ENCODE results near the gene ANKRD28. TPM values are rescaled to one million over a fixed set of nuclear protein-coding genes. Genes with fewer than 3 reads are reported as not detected.
"Not testable (repeated sequence)": the region's sequence is repeated elsewhere in the genome, so short reads cannot be mapped to it uniquely, and the experiment has no call there.

ANKRD28 gene
- total RNA-seq, 1 experiment from 2014 or later = 273 TPM

DNA sequence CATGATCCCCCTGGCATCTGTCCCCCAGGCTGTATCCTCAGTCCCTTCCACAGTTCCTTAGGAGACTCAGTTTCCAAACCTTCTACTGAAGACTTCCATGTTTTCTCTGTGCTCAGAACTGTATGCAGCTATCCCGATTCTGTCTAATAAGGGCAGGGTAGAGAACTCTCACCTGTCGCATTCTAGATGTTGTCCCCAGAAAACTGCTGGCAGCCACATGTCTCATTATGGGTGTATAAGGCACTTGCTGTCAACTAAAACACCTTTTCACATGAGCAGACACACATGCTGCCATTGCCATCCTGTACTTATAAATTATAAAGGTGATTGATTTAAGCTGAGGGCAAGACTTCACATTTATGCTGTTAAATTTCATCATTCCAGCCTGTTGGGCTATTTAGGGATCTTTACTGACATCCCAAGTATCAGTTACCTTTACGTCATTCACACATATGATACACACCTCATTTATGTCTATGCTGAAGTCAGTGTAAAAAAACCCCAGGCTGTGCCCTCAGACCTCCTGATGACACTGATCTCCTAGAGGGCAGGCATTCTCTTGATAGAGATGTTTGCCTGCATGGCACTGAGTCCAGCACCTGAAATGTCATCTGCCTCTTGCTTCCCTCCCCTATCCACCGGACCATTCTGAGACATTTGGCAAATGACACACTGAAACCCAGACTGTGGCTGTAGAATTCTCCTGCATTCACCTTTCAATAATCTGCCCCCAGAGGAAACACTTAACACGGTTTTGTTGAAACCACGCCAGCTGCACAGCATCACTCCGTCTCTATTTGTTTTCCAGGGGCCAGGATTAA is 160.4 kb downstream of the ANKRD28 start:
- in situ Hi-C loops (cut with HindIII; ENCODE audit: low pct_unique_long_range_greater_than_20kb, low sequenced_read_pairs) = no loop called here
- DNase-seq (ENCODE audit: low read depth, low spot score) = no peak

DNA sequence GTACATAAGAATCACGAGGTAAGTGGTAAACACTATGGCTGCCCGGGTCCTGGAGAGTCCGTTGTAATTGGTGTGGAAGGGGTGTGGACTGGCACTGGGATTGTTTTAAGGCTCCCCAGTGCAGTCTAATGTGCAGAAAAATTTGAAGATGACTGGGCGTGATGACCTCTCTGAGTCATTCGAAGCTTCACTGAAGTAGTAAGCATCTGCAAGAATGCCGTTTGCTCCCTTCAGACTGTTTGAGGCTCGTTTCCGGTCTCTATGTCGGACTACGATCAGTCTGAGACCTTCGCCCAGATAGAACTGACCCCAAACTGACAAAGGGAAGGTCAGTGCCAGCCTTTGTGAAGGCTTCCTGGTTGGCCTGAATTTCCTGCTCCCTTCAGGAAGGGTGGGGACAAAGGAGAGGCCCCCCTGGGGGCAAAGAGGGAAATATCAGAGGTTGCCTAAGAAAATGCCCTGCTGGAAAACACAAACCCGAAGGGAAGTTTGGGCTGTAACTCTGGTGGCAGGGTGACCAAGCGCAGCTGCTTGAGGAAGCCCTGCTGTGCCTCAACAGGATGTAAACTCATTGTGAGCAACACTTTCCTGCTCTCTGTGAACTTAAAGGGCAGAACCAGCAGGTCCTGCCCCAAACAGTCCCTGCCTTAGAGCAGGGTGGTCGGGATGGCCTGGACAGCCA is 161.6 kb downstream of the ANKRD28 start:
- in situ Hi-C loops (cut with HindIII; ENCODE audit: low pct_unique_long_range_greater_than_20kb, low sequenced_read_pairs) = no loop called here
- no peak for DNase-seq (ENCODE audit: low read depth, low spot score)

DNA sequence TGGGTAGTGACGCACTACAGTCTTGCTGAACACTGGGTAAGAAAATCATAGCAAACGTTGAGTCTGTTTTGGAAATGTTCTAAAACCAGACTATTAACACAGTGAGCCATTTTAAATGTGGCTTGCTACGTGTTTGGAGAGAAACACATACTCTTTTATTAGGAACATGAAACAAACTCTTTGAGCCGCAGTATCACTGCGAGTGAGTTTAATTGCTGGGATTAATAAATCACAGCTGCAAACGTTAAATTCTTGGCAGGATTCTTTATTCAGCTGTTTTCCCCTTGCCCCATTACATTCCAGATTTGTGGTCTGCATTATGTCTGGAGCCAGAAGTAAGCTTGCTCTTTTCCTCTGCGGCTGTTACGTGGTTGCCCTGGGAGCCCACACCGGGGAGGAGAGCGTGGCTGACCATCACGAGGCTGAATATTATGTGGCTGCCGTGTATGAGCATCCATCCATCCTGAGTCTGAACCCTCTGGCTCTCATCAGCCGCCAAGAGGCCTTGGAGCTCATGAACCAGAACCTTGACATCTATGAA is 162.6 kb downstream of the ANKRD28 start:
- in situ Hi-C loops (cut with HindIII; ENCODE audit: low pct_unique_long_range_greater_than_20kb, low sequenced_read_pairs) = no loop called here
- DNase-seq (ENCODE audit: low read depth, low spot score) = no peak

DNA sequence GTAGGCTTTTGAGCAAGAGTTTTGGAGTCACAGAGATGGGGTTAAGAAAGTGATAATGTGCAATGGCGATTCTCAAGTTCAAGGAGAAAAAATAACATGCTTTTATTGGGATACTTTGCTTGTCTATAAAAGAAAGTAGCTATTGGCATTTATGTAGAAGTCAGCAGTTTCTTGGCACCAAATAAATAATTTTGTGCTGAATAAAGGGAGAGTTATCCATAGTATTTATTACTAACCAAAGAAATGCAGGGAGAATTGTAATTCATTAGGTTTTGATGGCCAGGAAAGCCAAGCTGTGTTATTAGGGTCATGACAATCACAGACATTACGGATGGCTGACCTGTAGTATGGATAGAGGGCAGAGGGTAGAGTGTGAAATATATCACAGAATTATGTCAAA is 163.1 kb downstream of the ANKRD28 start:
- no peak for DNase-seq (ENCODE audit: low read depth, low spot score)
- in situ Hi-C loops (cut with HindIII; ENCODE audit: low pct_unique_long_range_greater_than_20kb, low sequenced_read_pairs) = no loop called here

DNA sequence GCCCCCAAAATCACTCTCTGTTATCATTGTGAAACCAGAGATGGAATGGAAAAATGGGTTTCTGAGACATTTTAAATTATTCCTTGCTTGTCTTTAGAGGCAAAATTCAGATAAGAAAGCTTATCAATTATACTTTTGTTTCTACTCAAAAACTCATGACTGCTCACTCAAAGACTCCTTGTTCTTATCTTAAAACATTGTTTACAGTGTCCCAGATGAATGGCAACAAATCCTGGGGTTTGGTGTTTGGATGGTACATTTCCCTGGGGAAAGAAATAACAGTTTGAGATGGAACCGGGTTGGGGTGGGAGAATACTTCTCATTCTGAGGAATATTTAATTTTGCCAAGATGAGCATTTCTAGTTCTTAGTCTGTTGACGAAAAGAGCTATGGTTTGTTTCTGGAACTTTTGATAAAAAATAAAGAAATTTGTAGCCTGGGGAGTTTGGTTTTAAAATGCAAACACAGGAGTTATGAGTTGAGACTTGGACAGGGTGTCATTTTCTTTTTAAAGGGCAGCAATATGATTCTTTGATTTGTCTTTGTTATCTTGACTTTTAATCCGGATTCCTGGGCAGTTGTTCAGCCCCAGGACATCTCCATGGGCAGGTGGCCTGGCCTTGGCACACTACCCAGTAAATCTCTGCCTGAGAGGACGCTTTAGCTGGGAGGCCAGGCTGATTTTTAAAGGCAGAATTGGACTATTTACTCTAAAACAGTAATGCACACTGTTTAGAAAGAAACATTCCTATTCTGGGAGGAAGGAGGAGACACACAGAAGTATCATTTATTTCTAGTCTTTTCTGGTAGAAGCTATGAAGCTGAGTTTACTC is 163.8 kb downstream of the ANKRD28 start:
- in situ Hi-C loops (cut with HindIII; ENCODE audit: low pct_unique_long_range_greater_than_20kb, low sequenced_read_pairs) = no loop called here

DNA sequence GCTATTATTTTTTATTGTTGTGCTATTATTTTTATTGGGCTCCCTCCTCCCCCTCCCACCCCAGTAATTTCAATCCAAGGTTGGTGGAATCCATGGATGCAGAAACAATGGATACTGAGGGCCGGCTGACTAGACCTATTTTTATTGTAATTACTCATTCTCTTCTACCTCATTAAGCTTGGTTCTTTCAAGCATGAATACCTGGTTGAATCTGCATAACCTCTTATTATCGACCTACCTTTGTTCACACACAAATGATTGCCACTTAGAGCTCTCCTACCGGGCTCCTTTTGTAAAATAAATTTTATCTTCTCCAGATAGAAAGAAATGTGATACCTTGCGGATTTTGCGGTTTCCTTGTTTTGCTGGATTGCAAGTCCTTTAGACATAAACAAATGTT is 164.6 kb downstream of the ANKRD28 start:
- in situ Hi-C loops (cut with HindIII; ENCODE audit: low pct_unique_long_range_greater_than_20kb, low sequenced_read_pairs) = no loop called here
- no peak for DNase-seq (ENCODE audit: low read depth, low spot score)

More for the DNA sequence above, 163.8 kb downstream of the ANKRD28 start:
- DNase-seq (ENCODE audit: low read depth, low spot score) = peak; percentile 91

DNA sequence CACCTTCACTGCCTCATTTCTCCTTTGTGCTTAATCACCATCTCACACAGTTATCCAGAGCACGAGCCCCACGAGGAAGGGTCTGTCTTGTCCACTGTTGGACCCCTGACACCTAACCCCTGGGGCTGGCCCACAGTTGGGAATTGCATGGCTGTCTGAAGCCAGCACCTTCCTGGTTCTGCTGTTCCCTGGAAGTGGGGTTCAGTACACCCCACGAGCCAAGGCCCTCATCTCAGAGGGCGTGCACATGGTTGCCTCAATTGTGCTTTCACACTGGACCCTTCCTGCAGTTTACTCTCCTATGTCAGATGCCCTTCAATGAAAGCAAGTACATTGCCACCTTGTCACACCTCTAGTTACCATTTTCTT is 165.6 kb downstream of the ANKRD28 start:
- in situ Hi-C loops (cut with HindIII; ENCODE audit: low pct_unique_long_range_greater_than_20kb, low sequenced_read_pairs) = no loop called here
- DNase-seq (ENCODE audit: low read depth, low spot score) = no peak

DNA sequence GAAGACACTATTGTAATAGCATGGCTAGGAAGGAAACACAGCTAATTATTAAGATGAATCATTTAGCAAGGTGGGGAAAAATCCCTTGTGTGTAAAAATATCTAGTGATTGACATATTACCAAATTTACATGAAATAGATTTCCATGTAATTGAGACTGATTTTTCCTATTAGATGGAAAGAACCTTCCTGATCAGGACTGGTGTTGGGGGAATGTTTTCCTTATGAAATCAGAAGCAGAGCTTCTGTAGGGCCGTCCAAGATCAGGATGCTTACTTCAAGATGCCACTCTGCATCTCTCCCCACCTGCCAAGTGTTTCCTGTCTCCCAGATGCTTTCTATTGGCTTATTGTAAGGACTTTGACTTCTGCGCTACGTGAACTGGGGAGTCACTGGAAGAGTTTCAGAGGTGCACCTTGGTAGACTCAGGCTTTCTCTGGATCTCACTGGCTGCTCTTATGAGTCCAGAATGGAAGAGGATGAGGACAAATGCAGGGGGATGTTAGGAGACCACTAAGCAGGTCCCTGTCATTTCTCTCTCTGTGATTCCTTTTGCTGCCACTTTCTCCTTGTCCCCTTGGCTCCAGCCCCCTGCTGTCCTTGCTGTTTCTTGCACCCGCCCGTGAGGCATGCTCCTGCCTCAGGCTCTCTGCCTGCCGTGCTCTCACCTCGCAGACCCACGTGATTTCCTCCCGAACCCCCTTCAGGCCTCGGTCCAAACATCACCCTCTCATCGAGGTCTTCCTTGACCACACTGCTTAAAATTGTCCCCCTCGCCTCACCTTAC is 166.2 kb downstream of the ANKRD28 start:
- in situ Hi-C loops (cut with HindIII; ENCODE audit: low pct_unique_long_range_greater_than_20kb, low sequenced_read_pairs) = no loop called here
- DNase-seq (ENCODE audit: low read depth, low spot score) = peak; percentile 34

DNA sequence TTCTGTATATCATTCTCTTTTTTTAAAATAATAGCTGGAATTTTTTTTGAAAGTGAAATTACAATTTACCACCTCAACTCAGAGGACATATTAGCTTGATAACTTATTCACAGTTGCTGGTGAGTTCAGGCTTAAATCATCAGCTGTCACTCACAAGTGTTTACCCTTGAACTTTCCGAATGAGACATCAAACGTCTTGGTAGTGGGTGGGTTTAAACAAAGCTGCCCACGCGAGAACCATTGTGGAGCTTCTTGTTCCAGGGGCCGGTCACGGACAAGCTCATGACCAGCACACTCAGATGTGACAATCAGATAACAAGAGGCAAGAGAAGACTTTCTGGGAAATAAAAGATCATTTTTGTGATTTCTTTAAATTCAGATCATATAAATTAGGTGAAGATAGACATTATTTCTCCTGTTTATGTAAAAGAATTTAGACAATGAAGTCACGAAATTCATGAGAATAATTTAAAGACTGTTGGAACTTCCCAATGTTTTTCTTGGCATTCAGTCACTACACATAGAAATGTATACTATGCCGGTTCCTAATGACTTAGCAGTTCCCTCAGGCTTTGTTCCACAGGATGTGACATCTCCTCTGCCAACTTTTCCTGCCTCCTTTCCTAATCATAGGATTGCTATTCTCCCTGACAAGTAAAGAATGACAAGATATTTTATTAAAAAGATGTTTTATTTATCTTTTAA is 167.0 kb downstream of the ANKRD28 start:
- peak; percentile 88 for DNase-seq (ENCODE audit: low read depth, low spot score)
- in situ Hi-C loops (cut with HindIII; ENCODE audit: low pct_unique_long_range_greater_than_20kb, low sequenced_read_pairs) = no loop called here

DNA sequence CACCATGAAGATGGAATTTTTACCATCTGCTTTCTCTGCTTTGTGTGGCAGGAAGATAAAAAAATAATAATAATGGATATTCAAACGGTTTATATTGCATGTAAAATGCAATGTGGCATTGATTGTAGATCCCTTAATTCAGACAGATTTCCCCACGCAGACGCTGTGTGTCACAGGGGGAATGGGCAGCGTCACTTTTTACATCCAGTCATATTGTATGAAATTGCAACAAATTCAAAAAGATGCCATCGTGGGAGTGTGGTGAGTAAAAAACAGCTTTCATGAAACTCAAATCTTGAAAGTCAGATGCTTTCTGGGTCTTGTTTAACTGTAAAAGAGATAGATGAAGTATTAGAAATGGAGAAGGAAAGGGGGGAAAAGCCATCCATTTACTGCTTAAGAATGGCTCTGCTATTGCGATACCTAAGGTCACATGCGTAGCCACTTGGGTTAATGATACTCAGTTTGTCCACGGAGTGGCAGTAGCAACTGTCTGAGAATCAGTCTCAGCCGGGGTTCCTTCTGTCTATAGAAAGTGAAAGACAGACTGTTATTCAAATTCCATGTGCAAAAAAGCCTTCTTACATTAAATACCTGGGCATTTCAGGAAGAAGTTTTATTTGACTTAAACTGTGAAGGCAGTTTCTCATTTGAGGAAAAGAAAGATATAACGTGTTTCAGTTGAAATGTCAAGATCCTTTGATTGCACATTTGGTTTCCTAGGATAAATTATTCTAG is 167.8 kb downstream of the ANKRD28 start:
- in situ Hi-C loops (cut with HindIII; ENCODE audit: low pct_unique_long_range_greater_than_20kb, low sequenced_read_pairs) = no loop called here

DNA sequence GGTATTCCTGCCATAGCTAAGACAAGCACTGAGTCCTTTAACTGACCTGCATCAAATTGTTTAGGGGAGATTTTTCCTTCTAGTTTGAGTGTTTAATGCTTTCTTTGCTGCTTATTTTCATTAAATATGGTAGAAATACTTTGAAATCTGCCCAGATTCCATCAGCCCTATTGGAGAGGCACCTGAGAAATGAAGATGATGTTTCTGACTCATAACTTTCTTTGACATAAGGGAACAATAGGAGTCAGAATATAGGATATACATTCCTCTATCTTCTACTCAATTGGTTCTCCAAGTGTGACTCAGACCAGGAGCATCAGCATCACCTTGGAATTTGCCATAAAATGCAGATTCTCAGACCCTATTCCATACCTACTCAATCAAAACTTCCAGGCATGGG is 168.8 kb downstream of the ANKRD28 start:
- no peak for DNase-seq (ENCODE audit: low read depth, low spot score)
- in situ Hi-C loops (cut with HindIII; ENCODE audit: low pct_unique_long_range_greater_than_20kb, low sequenced_read_pairs) = no loop called here

More for the DNA sequence above, 167.8 kb downstream of the ANKRD28 start:
- DNase-seq (ENCODE audit: low read depth, low spot score) = peak; percentile 96

DNA sequence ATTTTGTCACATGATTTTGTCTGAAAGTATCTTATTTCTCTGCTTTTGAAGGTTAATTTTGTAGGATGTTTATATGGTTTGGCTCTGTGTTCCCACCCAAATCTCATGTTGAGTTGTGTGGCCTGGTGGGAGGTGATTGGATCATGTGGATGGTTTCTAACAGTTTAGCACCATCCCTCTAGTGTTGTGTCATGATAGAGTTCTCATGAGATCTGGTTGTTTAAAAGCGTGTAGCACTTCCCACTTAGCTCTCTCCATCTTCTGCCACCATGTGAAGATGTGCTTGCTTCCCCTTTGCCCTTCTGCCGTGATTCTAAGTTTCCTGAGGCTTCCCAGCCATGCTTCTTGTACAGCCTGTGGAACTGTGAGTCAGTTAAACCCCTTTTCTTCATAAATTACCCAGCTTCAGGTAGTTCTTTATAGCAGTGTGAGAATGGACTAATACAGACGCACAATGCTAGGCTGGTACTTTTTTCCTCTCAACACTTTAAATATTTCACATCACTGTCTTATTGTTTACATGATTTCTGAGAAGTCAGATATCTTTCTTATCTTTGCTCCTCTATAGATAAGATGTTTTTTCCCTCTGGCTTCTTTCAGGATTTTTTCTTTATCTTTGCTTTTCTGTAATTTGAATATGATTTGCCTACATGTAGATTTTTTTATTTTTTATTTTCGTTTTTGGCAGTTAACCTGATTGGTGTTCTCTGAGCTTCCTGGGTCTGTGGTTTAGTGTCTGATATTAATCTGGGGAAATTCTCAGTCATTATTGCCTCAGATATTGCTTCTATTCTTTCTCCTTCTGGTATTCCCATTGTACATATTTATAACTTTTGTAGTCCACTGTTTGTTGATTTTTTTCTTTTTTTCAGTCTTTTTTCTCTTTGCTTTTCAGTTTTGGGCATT is 174.0 kb downstream of the ANKRD28 start:
- no peak for DNase-seq (ENCODE audit: low read depth, low spot score)
- in situ Hi-C loops (cut with HindIII; ENCODE audit: low pct_unique_long_range_greater_than_20kb, low sequenced_read_pairs) = no loop called here

DNA sequence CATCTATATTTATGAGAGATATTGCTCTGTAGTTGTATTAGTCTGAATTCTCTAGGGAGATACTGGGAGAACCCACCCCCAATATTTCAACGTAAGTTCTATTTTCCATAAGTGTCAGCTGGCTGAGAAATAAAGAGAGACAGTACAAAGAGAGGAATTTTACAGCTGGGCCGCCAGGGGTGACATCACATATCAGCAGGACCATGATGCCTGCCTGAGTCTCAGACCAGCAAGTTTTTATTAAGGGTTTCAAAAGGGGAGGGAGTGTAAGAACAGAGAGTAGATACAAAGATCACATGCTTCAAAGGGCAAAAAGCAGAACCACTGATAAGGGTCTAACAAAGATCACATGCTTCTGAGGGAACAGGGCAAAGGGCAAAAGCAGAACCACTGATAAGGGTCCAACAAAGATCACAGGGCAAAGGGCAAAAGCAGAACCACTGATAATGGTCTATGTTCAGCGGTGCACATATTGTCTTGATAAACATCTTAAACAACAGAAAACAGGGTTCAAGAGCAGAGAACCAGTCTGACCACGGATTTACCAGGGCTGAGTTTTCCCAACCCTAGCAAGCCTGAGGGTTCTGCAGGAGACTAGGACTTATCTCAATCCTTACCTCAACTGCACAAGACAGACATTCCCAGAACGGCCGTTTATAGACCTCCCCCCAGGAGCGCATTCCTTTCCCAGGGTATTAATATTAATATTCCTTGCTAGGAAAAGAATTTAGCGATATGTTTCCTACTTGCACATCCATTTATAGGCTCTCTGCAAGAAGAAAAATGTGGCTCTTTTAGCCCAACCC is 177.9 kb downstream of the ANKRD28 start:
- in situ Hi-C loops (cut with HindIII; ENCODE audit: low pct_unique_long_range_greater_than_20kb, low sequenced_read_pairs); DNase-seq (ENCODE audit: low read depth, low spot score): not testable (repeated sequence)

All from SK-MEL-5 (cell line).